ENCODE data around the gene TSPAN7. TPM values are rescaled to one million over a fixed set of nuclear protein-coding genes. Genes with fewer than 3 reads are reported as not detected.

Gene TSPAN7
- total RNA-seq, 1 donor from 2014 or later, result 38.5 TPM

GRCh38 chrX:38726612-38727011 is 165.3 kb downstream of the TSPAN7 start:
- Histone ChIP-seq H3K27ac (no peak overlapping the region), H3K36me3 (no peaks in the 10 kb centered on the region), H3K9me3 (no peaks in the 10 kb centered on the region), H3K27me3 (no peaks in the 10 kb centered on the region), H3K4me1 (no peaks in the 10 kb centered on the region), H3K4me3 (no peak overlapping the region)
- no peak for DNase-seq (ENCODE audit: extremely low spot score in 2 of 2)
- intact Hi-C loops (cut with DNase I), result no loop called here
- TF ChIP-seq, protein P1, sequence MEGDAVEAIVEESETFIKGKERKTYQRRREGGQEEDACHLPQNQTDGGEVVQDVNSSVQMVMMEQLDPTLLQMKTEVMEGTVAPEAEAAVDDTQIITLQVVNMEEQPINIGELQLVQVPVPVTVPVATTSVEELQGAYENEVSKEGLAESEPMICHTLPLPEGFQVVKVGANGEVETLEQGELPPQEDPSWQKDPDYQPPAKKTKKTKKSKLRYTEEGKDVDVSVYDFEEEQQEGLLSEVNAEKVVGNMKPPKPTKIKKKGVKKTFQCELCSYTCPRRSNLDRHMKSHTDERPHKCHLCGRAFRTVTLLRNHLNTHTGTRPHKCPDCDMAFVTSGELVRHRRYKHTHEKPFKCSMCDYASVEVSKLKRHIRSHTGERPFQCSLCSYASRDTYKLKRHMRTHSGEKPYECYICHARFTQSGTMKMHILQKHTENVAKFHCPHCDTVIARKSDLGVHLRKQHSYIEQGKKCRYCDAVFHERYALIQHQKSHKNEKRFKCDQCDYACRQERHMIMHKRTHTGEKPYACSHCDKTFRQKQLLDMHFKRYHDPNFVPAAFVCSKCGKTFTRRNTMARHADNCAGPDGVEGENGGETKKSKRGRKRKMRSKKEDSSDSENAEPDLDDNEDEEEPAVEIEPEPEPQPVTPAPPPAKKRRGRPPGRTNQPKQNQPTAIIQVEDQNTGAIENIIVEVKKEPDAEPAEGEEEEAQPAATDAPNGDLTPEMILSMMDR (IDR thresholded peaks at IDR 0.05), result no peak
- TF ChIP-seq POLR2AphosphoS5 (IDR thresholded peaks at IDR 0.05; ENCODE audit: insufficient read depth in 1 of 2, low read depth in 1 of 2) (no peak), POLR2A (IDR thresholded peaks at IDR 0.05) (no peak)

DNA sequence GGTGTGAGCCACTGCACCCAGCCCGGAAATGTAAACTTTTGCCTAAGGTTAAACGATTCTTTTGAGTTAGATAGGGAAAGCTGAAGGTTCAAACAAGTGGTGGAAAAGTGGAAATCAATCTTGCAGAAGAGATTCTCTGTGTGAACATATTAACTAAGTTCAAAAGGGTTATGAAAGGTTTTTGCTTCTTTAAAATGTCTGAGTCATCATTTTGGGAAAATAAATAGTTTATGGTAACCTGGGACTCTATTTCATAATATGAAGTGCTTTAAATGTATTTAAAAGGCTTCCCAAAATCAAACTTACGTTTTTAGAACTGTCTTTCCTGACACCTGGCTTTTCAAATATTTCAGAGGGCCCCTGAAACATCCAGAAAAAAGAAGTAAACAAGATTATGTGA is 166.3 kb downstream of the TSPAN7 start:
- no peaks in the 10 kb centered on the region for H3K4me1 ChIP-seq
- H3K36me3 ChIP-seq, result no peaks in the 10 kb centered on the region
- H3K27me3 ChIP-seq, result no peaks in the 10 kb centered on the region
- intact Hi-C loops (cut with DNase I), result no loop called here
- TF ChIP-seq POLR2AphosphoS5 (IDR thresholded peaks at IDR 0.05; ENCODE audit: insufficient read depth in 1 of 2, low read depth in 1 of 2), result no peak
- TF ChIP-seq POLR2A (IDR thresholded peaks at IDR 0.05), result no peak
- TF ChIP-seq, protein P1 (IDR thresholded peaks at IDR 0.05), result no peak
- H3K4me3 ChIP-seq, result no peak overlapping the region
- DNase-seq (ENCODE audit: extremely low spot score in 2 of 2), result no peak
- no peak overlapping the region for H3K27ac ChIP-seq
- no peaks in the 10 kb centered on the region for H3K9me3 ChIP-seq

- H3K9me3 ChIP-seq, result no peaks in the 10 kb centered on the region
- no peaks in the 10 kb centered on the region for H3K4me1 ChIP-seq
- H3K27ac ChIP-seq, result no peak overlapping the region
- intact Hi-C loops (cut with DNase I), result no loop called here
- TF ChIP-seq POLR2AphosphoS5 (IDR thresholded peaks at IDR 0.05; ENCODE audit: insufficient read depth in 1 of 2, low read depth in 1 of 2), result no peak
- no peak for TF ChIP-seq POLR2A (IDR thresholded peaks at IDR 0.05)
- TF ChIP-seq, protein P1 (IDR thresholded peaks at IDR 0.05), result no peak
- DNase-seq (ENCODE audit: extremely low spot score in 2 of 2), result no peak
- H3K4me3 ChIP-seq, result no peak overlapping the region
- no peaks in the 10 kb centered on the region for H3K36me3 ChIP-seq
- no peaks in the 10 kb centered on the region for H3K27me3 ChIP-seq
Observed at GRCh38 chrX:38732866-38733265, 171.5 kb downstream of the TSPAN7 start.

Small RNA genes within 50 kb of the gene (small RNA-seq; reads per million reads assigned to genes)
- gene RNU7-7P, result not detected

Other genes starting within 250 kb of the TSPAN7 start
- gene RPGR, start 234.0 kb upstream of the TSPAN7 start, total RNA-seq, result 15.0 TPM
- gene OTC, start 208.9 kb upstream of the TSPAN7 start, total RNA-seq, result 2.7 TPM
- gene MID1IP1, start 239.9 kb downstream of the TSPAN7 start, total RNA-seq, result 48.9 TPM

Measured in vagina (tissue), 2 donors.